ENCODE measurements around the gene DENR. TPM values are rescaled to one million over a fixed set of nuclear protein-coding genes. Genes with fewer than 3 reads are reported as not detected.
"Not testable (repeated sequence)": the region's sequence is repeated elsewhere in the genome, so short reads cannot be mapped to it uniquely, and the experiment has no call there.

Gene DENR
- polyA plus RNA-seq, 4 donors, result 85.1 to 111 (median 92.8) TPM

- no peak for DNase-seq (ENCODE audit: low read depth in 4 of 4, low spot score in 2 of 4)
These were observed 14.1 kb upstream of the DENR start for GRCh38 chr12:122738571-122738970.

- no peak for DNase-seq (ENCODE audit: low read depth in 4 of 4, low spot score in 2 of 4)
These were observed 12.3 kb upstream of the DENR start for GRCh38 chr12:122740351-122740750.

- no peak for DNase-seq (ENCODE audit: low read depth in 4 of 4, low spot score in 2 of 4)
These were observed 8.6 kb upstream of the DENR start for GRCh38 chr12:122743895-122744525.

- DNase-seq (ENCODE audit: low read depth in 4 of 4, low spot score in 2 of 4), result no peak
These were observed 5.1 kb upstream of the DENR start for GRCh38 chr12:122747224-122748135.

GRCh38 chr12:122749569-122750332, 2.9 kb upstream of the DENR start:
- no peak for DNase-seq (ENCODE audit: low read depth in 4 of 4, low spot score in 2 of 4)

DNA sequence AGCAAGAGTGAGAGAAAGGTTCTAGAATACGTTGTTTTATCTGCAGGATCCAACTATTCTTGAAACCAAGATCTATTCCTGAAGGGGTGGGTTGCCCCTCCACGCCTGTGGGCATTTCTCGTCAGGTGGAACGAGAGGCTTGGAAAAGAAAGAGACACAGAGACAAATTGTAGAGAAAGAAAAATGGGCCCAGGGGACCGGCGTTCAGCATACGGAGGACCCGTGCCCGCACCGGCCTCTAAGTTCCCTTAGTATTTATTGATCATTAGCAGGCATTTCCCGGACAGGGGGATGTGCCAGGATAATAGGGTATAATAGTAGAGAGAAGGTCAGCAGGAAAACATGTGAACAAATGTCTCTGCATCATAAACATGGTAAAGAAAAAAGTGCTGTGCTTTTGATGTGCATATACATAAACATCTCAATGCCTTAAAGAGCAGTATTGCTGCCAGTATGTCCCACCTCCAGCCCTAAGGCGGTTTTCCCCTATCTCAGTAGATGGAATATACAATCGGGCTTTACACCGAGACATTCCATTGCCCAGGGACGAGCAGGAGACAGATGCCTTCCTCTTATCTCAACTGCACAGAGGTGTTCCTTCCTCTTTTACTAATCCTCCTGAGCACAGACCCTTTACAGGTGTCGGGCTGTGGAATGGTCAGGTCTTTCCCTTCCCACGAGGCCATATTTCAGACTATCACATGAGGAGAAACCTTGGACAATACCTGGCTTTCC, 1.7 kb upstream of the DENR start:
- not testable (repeated sequence) for DNase-seq (ENCODE audit: low read depth in 4 of 4, low spot score in 2 of 4)

- no peak for DNase-seq (ENCODE audit: low read depth in 4 of 4, low spot score in 2 of 4)
These were observed 661 bp downstream of the DENR start for GRCh38 chr12:122753319-122753650.

- no peak for DNase-seq (ENCODE audit: low read depth in 4 of 4, low spot score in 2 of 4)
These were observed 2.2 kb downstream of the DENR start for GRCh38 chr12:122754790-122755189.

GRCh38 chr12:122757568-122757967, 4.9 kb downstream of the DENR start:
- no peak for DNase-seq (ENCODE audit: low read depth in 4 of 4, low spot score in 2 of 4)

DNA sequence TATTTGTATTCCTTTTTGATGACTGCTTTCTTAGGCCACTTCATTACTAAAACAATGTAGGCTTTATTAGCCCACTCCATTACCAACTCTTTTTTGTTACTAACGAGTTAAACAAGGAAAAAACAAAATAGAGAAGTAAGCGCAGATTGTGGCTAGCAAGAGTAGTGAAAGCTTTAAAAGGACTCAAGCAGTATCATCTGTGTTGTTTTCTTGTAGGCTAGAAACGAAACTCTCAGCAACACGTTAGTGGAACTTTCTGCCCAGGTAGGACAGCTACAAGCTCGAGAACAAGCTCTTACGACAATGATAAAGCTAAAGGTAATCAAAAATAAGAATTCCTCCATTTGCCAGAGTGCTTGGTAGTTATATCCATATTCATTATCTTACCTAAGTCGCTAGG, 32.9 kb downstream of the DENR start:
- DNase-seq (ENCODE audit: low read depth in 4 of 4, low spot score in 2 of 4), result no peak

GRCh38 chr12:122788387-122788786, 35.8 kb downstream of the DENR start:
- no peak for DNase-seq (ENCODE audit: low read depth in 4 of 4, low spot score in 2 of 4)

DNA sequence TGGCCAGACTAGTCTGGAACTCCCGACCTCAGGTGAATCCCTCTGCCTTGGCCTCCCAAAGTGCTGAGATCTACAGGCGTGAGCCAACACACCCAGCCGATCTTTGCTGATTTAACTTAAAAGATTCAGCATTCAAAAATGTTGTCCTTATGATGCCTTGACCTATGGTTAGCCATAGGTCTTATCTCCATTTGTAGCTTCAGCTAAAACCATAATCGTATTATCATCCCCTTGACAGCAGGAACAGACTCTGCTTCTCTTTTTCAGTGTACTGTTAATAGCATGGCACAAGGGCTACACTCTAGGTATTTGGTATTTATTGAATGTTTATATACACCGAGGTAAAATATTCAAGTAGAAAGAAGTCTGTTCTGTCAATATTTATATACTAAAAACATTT, 37.0 kb downstream of the DENR start:
- DNase-seq (ENCODE audit: low read depth in 4 of 4, low spot score in 2 of 4), result no peak

GRCh38 chr12:122790393-122791075, 37.9 kb downstream of the DENR start:
- DNase-seq (ENCODE audit: low read depth in 4 of 4, low spot score in 2 of 4), result no peak

- DNase-seq (ENCODE audit: low read depth in 4 of 4, low spot score in 2 of 4), result peak in 3 of 4 donors; percentile 22 to 36 (median 27)
These were observed 41.1 kb downstream of the DENR start for GRCh38 chr12:122793685-122794106.

GRCh38 chr12:122795807-122796206, 43.2 kb downstream of the DENR start:
- DNase-seq (ENCODE audit: low read depth in 4 of 4, low spot score in 2 of 4), result no peak

GRCh38 chr12:122799641-122800243, 47.1 kb downstream of the DENR start:
- no peak for DNase-seq (ENCODE audit: low read depth in 4 of 4, low spot score in 2 of 4)

DNA sequence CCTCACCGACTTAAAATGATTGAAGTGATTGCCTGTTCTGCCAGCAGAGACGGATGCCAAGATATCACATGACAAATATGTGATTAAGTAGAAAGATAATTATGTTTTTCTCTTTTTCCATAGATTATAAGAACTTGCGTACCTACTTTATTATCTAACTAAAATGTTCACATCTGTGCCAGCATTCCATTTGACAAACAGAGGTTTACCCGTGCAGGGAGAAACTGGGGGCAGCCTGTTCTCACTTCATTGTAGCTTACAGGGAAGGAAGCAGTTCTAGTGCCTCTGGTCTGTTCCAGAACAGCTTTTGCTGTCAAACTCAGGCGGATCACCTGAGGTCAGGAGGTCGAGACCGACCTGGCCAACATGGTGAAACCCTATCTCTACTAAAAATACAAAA, 51.3 kb downstream of the DENR start:
- no peak for DNase-seq (ENCODE audit: low read depth in 4 of 4, low spot score in 2 of 4)

DNA sequence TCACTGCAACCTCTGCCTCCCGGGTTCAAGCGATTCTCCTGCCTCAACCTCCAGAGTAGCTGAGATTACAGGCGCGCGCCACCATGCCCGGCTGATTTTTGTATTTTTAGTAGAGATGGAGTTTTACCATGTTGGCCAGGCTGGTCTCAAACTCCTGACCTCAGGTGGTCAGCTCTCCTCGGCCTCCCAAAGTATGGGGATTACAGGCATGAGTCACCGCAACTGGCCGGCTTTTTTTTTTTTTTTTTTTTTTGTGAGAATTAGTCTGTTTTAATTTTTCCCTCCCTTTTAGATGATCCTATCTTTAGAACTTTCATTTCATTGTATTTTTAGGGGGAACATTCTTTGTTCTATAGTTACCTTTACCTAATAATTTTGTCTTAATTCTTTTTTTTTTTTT, 52.3 kb downstream of the DENR start:
- not testable (repeated sequence) for DNase-seq (ENCODE audit: low read depth in 4 of 4, low spot score in 2 of 4)

- DNase-seq (ENCODE audit: low read depth in 4 of 4, low spot score in 2 of 4), result no peak
These were observed 55.0 kb downstream of the DENR start for GRCh38 chr12:122807651-122808050.

- no peak for DNase-seq (ENCODE audit: low read depth in 4 of 4, low spot score in 2 of 4)
These were observed 59.2 kb downstream of the DENR start for GRCh38 chr12:122811777-122812176.
